ENCODE results near the gene FAM120B. TPM values are rescaled to one million over a fixed set of nuclear protein-coding genes. Genes with fewer than 3 reads are reported as not detected.

The FAM120B gene
- total RNA-seq, 1 donor, result 20.4 TPM

GRCh38 chr6:170372380-170373325, 66.1 kb downstream of the FAM120B start:
- DNase-seq (ENCODE audit: low read depth), result no peak
- no peak for TF ChIP-seq CTCF (IDR thresholded peaks at IDR 0.05; ENCODE audit: insufficient read depth, low read length)
- H3K4me3 ChIP-seq (ENCODE audit: low read depth, low read length), result no peak overlapping the region

- H3K4me3 ChIP-seq (ENCODE audit: low read depth, low read length), result no peak overlapping the region
- TF ChIP-seq CTCF (IDR thresholded peaks at IDR 0.05; ENCODE audit: insufficient read depth, low read length), result no peak
- no peak for DNase-seq (ENCODE audit: low read depth)
These were observed 68.2 kb downstream of the FAM120B start for GRCh38 chr6:170374571-170375444.

- DNase-seq (ENCODE audit: low read depth), result no peak
- TF ChIP-seq CTCF (IDR thresholded peaks at IDR 0.05; ENCODE audit: insufficient read depth, low read length), result no peak
- no peak overlapping the region for H3K4me3 ChIP-seq (ENCODE audit: low read depth, low read length)
These were observed 69.1 kb downstream of the FAM120B start for GRCh38 chr6:170375661-170376060.

GRCh38 chr6:170376386-170377043, 70.0 kb downstream of the FAM120B start:
- no peak for DNase-seq (ENCODE audit: low read depth)
- no peak overlapping the region for H3K4me3 ChIP-seq (ENCODE audit: low read depth, low read length)
- no peak for TF ChIP-seq CTCF (IDR thresholded peaks at IDR 0.05; ENCODE audit: insufficient read depth, low read length)

GRCh38 chr6:170378502-170378901, 71.9 kb downstream of the FAM120B start:
- no peak for DNase-seq (ENCODE audit: low read depth)
- TF ChIP-seq CTCF (IDR thresholded peaks at IDR 0.05; ENCODE audit: insufficient read depth, low read length), result no peak
- H3K4me3 ChIP-seq (ENCODE audit: low read depth, low read length), result no peak overlapping the region

GRCh38 chr6:170381562-170381961, 75.0 kb downstream of the FAM120B start:
- DNase-seq (ENCODE audit: low read depth), result no peak
- TF ChIP-seq CTCF (IDR thresholded peaks at IDR 0.05; ENCODE audit: insufficient read depth, low read length), result no peak

More at GRCh38 chr6:170381562-170381961, 75.0 kb downstream of the FAM120B start:
- no peak overlapping the region for H3K4me3 ChIP-seq (ENCODE audit: low read depth, low read length)

Data from fibroblast of the aortic adventitia (primary cell).